ENCODE measurements around the gene CDC14A.

CDC14A gene

GRCh38 chr1:100545855-100546254 is 193.5 kb downstream of the CDC14A start:
- H3K4me1 Mint-ChIP-seq: peaks cover 7% of the 10 kb centered on the region
- no peaks in the 10 kb centered on the region for H3K36me3 Mint-ChIP-seq (ENCODE audit: low read depth)
- no peak overlapping the region for H3K4me3 Mint-ChIP-seq
- no peak overlapping the region for H3K27ac Mint-ChIP-seq
- H3K27me3 Mint-ChIP-seq (ENCODE audit: low read depth): peaks cover 26% of the 10 kb centered on the region
- no peak for TF ChIP-seq CTCF (IDR thresholded peaks at IDR 0.05; ENCODE audit: unreplicated experiment in 3 of 3)
- H3K9me3 Mint-ChIP-seq: peaks cover 10% of the 10 kb centered on the region

DNA sequence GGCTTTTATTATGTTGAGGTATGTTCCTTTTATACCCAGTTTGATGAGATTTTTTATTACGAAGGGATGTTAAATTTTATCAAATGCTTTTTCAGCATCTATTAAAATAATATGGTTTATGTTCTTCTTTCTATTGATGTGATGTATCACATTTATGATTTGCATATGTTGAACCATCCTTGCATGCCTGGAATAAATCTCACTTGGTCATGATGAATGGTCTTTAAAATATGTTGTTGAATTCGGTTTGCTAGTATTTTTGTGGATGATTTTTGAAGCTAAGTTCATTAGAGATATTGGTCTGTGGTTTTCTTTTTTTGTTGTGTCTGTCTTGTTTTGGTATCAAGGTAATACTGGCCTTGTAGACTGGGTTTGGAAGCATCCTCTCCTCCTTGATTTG is 199.7 kb downstream of the CDC14A start:
- Mint-ChIP-seq H3K9me3 (peaks cover 51% of the 10 kb centered on the region), H3K27me3 (ENCODE audit: low read depth) (no peaks in the 10 kb centered on the region), H3K27ac (no peak overlapping the region), H3K4me1 (no peaks in the 10 kb centered on the region), H3K36me3 (ENCODE audit: low read depth) (no peaks in the 10 kb centered on the region), H3K4me3 (no peak overlapping the region)
- no peak for TF ChIP-seq CTCF (IDR thresholded peaks at IDR 0.05; ENCODE audit: unreplicated experiment in 3 of 3)

- peaks cover 58% of the 10 kb centered on the region for H3K9me3 Mint-ChIP-seq
These were observed 200.6 kb downstream of the CDC14A start for GRCh38 chr1:100552922-100553321.

GRCh38 chr1:100556181-100556580 is 203.9 kb downstream of the CDC14A start:
- Mint-ChIP-seq H3K9me3 (peaks cover 48% of the 10 kb centered on the region), H3K27me3 (ENCODE audit: low read depth) (no peaks in the 10 kb centered on the region), H3K4me1 (no peaks in the 10 kb centered on the region), H3K36me3 (ENCODE audit: low read depth) (no peaks in the 10 kb centered on the region), H3K27ac (no peak overlapping the region), H3K4me3 (no peak overlapping the region)
- no peak for TF ChIP-seq CTCF (IDR thresholded peaks at IDR 0.05; ENCODE audit: unreplicated experiment in 3 of 3)

More at GRCh38 chr1:100552922-100553321, 200.6 kb downstream of the CDC14A start:
- Mint-ChIP-seq H3K4me3 (no peak overlapping the region), H3K27ac (no peak overlapping the region), H3K36me3 (ENCODE audit: low read depth) (no peaks in the 10 kb centered on the region), H3K4me1 (no peaks in the 10 kb centered on the region), H3K27me3 (ENCODE audit: low read depth) (no peaks in the 10 kb centered on the region)
- no peak for TF ChIP-seq CTCF (IDR thresholded peaks at IDR 0.05; ENCODE audit: unreplicated experiment in 3 of 3)

GRCh38 chr1:100556925-100557605 is 204.8 kb downstream of the CDC14A start:
- Mint-ChIP-seq H3K9me3 (peaks cover 42% of the 10 kb centered on the region), H3K36me3 (ENCODE audit: low read depth) (no peaks in the 10 kb centered on the region), H3K4me3 (no peak overlapping the region), H3K27ac (no peak overlapping the region), H3K4me1 (no peaks in the 10 kb centered on the region), H3K27me3 (ENCODE audit: low read depth) (no peaks in the 10 kb centered on the region)
- TF ChIP-seq CTCF (IDR thresholded peaks at IDR 0.05; ENCODE audit: unreplicated experiment in 3 of 3): no peak

- Mint-ChIP-seq H3K9me3 (peaks cover 37% of the 10 kb centered on the region), H3K27me3 (ENCODE audit: low read depth) (no peaks in the 10 kb centered on the region), H3K36me3 (ENCODE audit: low read depth) (no peaks in the 10 kb centered on the region), H3K4me1 (no peaks in the 10 kb centered on the region), H3K27ac (no peak overlapping the region), H3K4me3 (no peak overlapping the region)
- no peak for TF ChIP-seq CTCF (IDR thresholded peaks at IDR 0.05; ENCODE audit: unreplicated experiment in 3 of 3)
These were observed 205.3 kb downstream of the CDC14A start for GRCh38 chr1:100557606-100557953.

Measured in nephron (organoid).